GM23338 (cell line): ENCODE data around the gene EMC6. TPM values are rescaled to one million over a fixed set of nuclear protein-coding genes. Genes with fewer than 3 reads are reported as not detected.

Source experiments
- ATAC-seq: fragments of 200-7000 bp; cut with Tn5 transposase; 3 replicates; pipeline ENCODE4 v1.9.1; 2020
- DNase-seq: peaks from one replicate; pipeline ENCODE4 v3.0.0-alpha.2; 2015; ENCODE audit warnings: low spot score
- H2AFZ ChIP-seq: fragments of 200-600 bp; sonication (generic); 2 replicates; pipeline ENCODE4 v1.8.0; 2016; ENCODE audit warnings: antibody characterized with exemption, mild to moderate bottlenecking, moderate library complexity
- H3F3A ChIP-seq: fragments of 200-600 bp; sonication (generic); replicated peaks from 2 replicates; pipeline ENCODE4 v1.8.0; 2017; ENCODE audit warnings: antibody characterized with exemption, mixed run types, low read depth
- H3K27ac ChIP-seq: fragments of 200-600 bp; sonication (generic); 2 replicates; pipeline ENCODE4 v1.6.1; 2016; ENCODE audit warnings: low read depth
- H3K27me3 ChIP-seq: fragments of 200-600 bp; sonication (generic); 2 replicates; pipeline ENCODE4 v1.8.0; 2016; ENCODE audit warnings: mild to moderate bottlenecking, mixed run types, moderate library complexity; ENCODE audit not compliant: insufficient read depth
- H3K36me3 ChIP-seq: fragments of 200-600 bp; sonication (generic); 2 replicates; pipeline ENCODE4 v1.8.0; 2016; ENCODE audit warnings: mild to moderate bottlenecking; ENCODE audit not compliant: insufficient read depth
- H3K4me1 ChIP-seq: fragments of 200-600 bp; sonication (generic); 2 replicates; pipeline ENCODE4 v1.8.0; 2016; ENCODE audit warnings: mild to moderate bottlenecking, moderate library complexity; ENCODE audit not compliant: insufficient read depth
- H3K4me2 ChIP-seq: fragments of 200-600 bp; sonication (generic); 2 replicates; pipeline ENCODE4 v1.7.1; 2017; ENCODE audit warnings: mixed run types
- H3K4me3 ChIP-seq: fragments of 200-600 bp; sonication (generic); 2 replicates; pipeline ENCODE4 v1.6.1; 2016; ENCODE audit warnings: mixed run types
- H3K79me2 ChIP-seq: fragments of 200-600 bp; sonication (generic); replicated peaks from 2 replicates; pipeline ENCODE4 v1.8.0; 2017; ENCODE audit warnings: mild to moderate bottlenecking; ENCODE audit not compliant: insufficient read depth
- H3K9me2 ChIP-seq: fragments of 200-600 bp; sonication (generic); 2 replicates; pipeline ENCODE4 v1.8.0; 2017; ENCODE audit not compliant: insufficient read depth
- H4K20me1 ChIP-seq: fragments of 200-600 bp; sonication (generic); replicated peaks from 2 replicates; pipeline ENCODE4 v1.8.0; 2017; ENCODE audit warnings: mild to moderate bottlenecking; ENCODE audit not compliant: insufficient read depth
- H3K27ac Mint-ChIP-seq: 2 replicates; pipeline ENCODE4 v1.8.0; 2020; ENCODE audit warnings: inconsistent platforms, mild to moderate bottlenecking, moderate library complexity, mixed read lengths
- H3K27me3 Mint-ChIP-seq: 3 replicates; pipeline ENCODE4 v1.8.0; 2022; ENCODE audit warnings: low read depth, mild to moderate bottlenecking, moderate library complexity, mixed read lengths, inconsistent platforms; ENCODE audit not compliant: insufficient read depth, poor library complexity
- H3K36me3 Mint-ChIP-seq: 3 replicates; pipeline ENCODE4 v1.8.0; 2021; ENCODE audit warnings: low read depth, mild to moderate bottlenecking, inconsistent platforms, moderate library complexity, mixed read lengths
- H3K4me1 Mint-ChIP-seq: 3 replicates; pipeline ENCODE4 v1.8.0; 2020; ENCODE audit warnings: mild to moderate bottlenecking, inconsistent platforms, mixed read lengths
- H3K4me3 Mint-ChIP-seq: 3 replicates; pipeline ENCODE4 v1.8.0; 2021; ENCODE audit warnings: moderate library complexity, mild to moderate bottlenecking, inconsistent platforms, mixed read lengths
- H3K9me3 Mint-ChIP-seq: 3 replicates; pipeline ENCODE4 v1.8.0; 2020; ENCODE audit warnings: moderate library complexity, mild to moderate bottlenecking, inconsistent platforms, mixed read lengths
- CREB1 ChIP-seq: fragments of 250-450 bp; sonication (Bioruptor Pico); IDR thresholded peaks from 2 replicates; pipeline ENCODE4 v1.5.0; 2020; ENCODE audit warnings: low read depth, mild to moderate bottlenecking, moderate library complexity
- EZH2 ChIP-seq: fragments of 200-600 bp; sonication (generic); IDR thresholded peaks from one replicate; pipeline ENCODE4 v1.8.0; 2017; ENCODE audit warnings: antibody characterized with exemption, mild to moderate bottlenecking, low read depth; ENCODE audit not compliant: unreplicated experiment
- EZH2phosphoT487 ChIP-seq: fragments of 200-600 bp; sonication (generic); IDR thresholded peaks from one replicate; pipeline ENCODE4 v1.8.1; 2018; ENCODE audit warnings: antibody characterized with exemption; ENCODE audit not compliant: unreplicated experiment
- JUNB ChIP-seq: IDR thresholded peaks from one replicate; pipeline ENCODE4 v1.6.1; 2016; ENCODE audit warnings: antibody characterized with exemption; ENCODE audit not compliant: unreplicated experiment
- NANOG ChIP-seq: IDR thresholded peaks from 2 replicates; pipeline ENCODE4 v1.6.1; 2016; ENCODE audit warnings: antibody characterized with exemption, borderline replicate concordance
- POLR2AphosphoS5 ChIP-seq: IDR thresholded peaks from 2 replicates; pipeline ENCODE4 v1.6.1; 2016; ENCODE audit warnings: antibody characterized with exemption, low read depth
- STAT1 ChIP-seq: IDR thresholded peaks from one replicate; pipeline ENCODE4 v1.6.1; 2016; ENCODE audit warnings: antibody characterized with exemption; ENCODE audit not compliant: unreplicated experiment
- ZNF114 ChIP-seq: fragments of 250-450 bp; sonication (Bioruptor Pico); IDR thresholded peaks from 2 replicates; pipeline ENCODE4 v1.5.0; 2020; ENCODE audit warnings: mild to moderate bottlenecking, moderate library complexity
- ZNF331 ChIP-seq: fragments of 250-450 bp; sonication (Bioruptor Pico); IDR thresholded peaks from 2 replicates; pipeline ENCODE4 v1.5.0; 2020; ENCODE audit warnings: low read depth, mild to moderate bottlenecking, moderate library complexity
- polyA plus RNA-seq: library from polyadenylated mRNA; unstranded; fragments of >200 nt; fragmentation: Nextera tagmentation; extraction: Ambion mirVana; gene quantifications from 2 replicates; pipeline ENCODE4 v1.2.1, GENCODE V29; 2016
- total RNA-seq: library from RNA; depleted of rRNA; stranded (reverse); fragments of >200 nt; shearing (Covaris generic); gene quantifications from 2 replicates; pipeline ENCODE4 v1.2.3, GENCODE V29; 2014
- TF ChIP-seq, protein P1 (sequence below): IDR thresholded peaks from 2 replicates; pipeline ENCODE4 v1.6.1; 2016; ENCODE audit warnings: antibody characterized with exemption
- TF ChIP-seq, protein P2 (sequence below), 2 experiments: fragments of 200-600 bp in 1 of 2; sonication (generic) in 1 of 2; conservative IDR thresholded peaks; 2 replicates each; pipeline versions ENCODE4 v1.5.1 to v1.6.1; 2016 to 2017; ENCODE audit warnings: antibody characterized with exemption in 2 of 2, low read depth in 2 of 2, mild to moderate bottlenecking in 2 of 2, moderate library complexity in 1 of 2
- TF ChIP-seq, protein P3 (sequence below): fragments of 250-450 bp; sonication (Bioruptor Pico); IDR thresholded peaks from 2 replicates; pipeline ENCODE4 v1.5.0; 2020; ENCODE audit warnings: mild to moderate bottlenecking, moderate library complexity

EMC6 gene
- total and polyA plus RNA-seq, 2 experiments from 2014 or later = 48.0 to 230 TPM

DNA sequence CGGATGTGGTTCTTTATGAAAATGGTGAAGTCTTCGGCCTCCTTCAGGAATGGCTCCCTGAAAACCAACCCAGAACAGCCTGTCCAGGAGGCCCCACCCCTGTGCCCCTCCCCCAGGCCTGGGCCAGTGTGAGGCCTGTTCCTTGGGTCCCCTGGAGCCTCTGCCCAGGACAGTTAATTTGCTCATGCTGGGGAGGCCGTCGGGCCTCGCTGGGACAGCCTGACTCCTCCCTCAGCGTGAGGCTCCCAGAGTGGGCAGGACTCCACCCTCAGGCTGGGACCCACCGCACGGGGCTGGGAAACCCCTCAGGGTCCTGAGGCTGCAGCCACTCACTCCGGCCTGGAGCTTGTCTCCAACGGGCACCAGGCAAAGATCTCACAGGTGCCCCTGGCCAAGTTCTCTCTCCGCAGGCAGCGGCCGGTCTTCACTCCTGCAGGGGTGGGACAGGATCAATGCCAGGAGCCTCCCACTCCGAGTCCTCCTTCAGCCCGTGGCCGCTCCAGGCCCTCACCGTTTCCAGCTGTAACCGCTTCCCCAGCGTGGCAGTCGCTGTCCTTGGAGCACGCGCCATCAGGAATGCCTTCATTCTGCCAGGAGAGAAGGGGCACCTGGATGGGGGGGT lies 21.6 kb downstream of the EMC6 start:
- H3K27ac ChIP-seq = no peak overlapping the region
- H3K27ac Mint-ChIP-seq = no peak overlapping the region
- no peaks in the 10 kb centered on the region for H3K9me2 ChIP-seq
- ATAC-seq (no peak; the same call in 2 of the 3 replicates), DNase-seq (no peak)
- H3K9me3 Mint-ChIP-seq = no peaks in the 10 kb centered on the region
- no peak overlapping the region for H2AFZ ChIP-seq
- no peaks in the 10 kb centered on the region for H3K36me3 Mint-ChIP-seq
- no peak overlapping the region for H3K4me3 ChIP-seq
- H3F3A ChIP-seq = peaks cover 6% of the 10 kb centered on the region
- peaks cover 12% of the 10 kb centered on the region; the same call in 1 of the 2 replicates for H3K4me1 ChIP-seq
- no peak overlapping the region for H3K4me2 ChIP-seq
- H3K27me3 Mint-ChIP-seq = peaks cover 11% of the 10 kb centered on the region
- no peaks in the 10 kb centered on the region for H3K36me3 ChIP-seq
- TF ChIP-seq ZNF114 (CRISPR knock-in tag) = no peak
- TF ChIP-seq STAT1 = no peak
- TF ChIP-seq ZNF331 (CRISPR knock-in tag) = no peak
- no peak for TF ChIP-seq CREB1 (CRISPR knock-in tag)
- TF ChIP-seq EZH2 = no peak
- no peak for TF ChIP-seq JUNB
- no peak for TF ChIP-seq EZH2phosphoT487
- TF ChIP-seq, protein P1, sequence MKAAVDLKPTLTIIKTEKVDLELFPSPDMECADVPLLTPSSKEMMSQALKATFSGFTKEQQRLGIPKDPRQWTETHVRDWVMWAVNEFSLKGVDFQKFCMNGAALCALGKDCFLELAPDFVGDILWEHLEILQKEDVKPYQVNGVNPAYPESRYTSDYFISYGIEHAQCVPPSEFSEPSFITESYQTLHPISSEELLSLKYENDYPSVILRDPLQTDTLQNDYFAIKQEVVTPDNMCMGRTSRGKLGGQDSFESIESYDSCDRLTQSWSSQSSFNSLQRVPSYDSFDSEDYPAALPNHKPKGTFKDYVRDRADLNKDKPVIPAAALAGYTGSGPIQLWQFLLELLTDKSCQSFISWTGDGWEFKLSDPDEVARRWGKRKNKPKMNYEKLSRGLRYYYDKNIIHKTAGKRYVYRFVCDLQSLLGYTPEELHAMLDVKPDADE = no peak
- TF ChIP-seq, protein P2, sequence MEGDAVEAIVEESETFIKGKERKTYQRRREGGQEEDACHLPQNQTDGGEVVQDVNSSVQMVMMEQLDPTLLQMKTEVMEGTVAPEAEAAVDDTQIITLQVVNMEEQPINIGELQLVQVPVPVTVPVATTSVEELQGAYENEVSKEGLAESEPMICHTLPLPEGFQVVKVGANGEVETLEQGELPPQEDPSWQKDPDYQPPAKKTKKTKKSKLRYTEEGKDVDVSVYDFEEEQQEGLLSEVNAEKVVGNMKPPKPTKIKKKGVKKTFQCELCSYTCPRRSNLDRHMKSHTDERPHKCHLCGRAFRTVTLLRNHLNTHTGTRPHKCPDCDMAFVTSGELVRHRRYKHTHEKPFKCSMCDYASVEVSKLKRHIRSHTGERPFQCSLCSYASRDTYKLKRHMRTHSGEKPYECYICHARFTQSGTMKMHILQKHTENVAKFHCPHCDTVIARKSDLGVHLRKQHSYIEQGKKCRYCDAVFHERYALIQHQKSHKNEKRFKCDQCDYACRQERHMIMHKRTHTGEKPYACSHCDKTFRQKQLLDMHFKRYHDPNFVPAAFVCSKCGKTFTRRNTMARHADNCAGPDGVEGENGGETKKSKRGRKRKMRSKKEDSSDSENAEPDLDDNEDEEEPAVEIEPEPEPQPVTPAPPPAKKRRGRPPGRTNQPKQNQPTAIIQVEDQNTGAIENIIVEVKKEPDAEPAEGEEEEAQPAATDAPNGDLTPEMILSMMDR (conservative IDR thresholded peaks at IDR 0.05; ENCODE audit: low read depth in 2 of 2) = no peak
- TF ChIP-seq NANOG = no peak
- no peak for TF ChIP-seq POLR2AphosphoS5
- TF ChIP-seq, protein P3, sequence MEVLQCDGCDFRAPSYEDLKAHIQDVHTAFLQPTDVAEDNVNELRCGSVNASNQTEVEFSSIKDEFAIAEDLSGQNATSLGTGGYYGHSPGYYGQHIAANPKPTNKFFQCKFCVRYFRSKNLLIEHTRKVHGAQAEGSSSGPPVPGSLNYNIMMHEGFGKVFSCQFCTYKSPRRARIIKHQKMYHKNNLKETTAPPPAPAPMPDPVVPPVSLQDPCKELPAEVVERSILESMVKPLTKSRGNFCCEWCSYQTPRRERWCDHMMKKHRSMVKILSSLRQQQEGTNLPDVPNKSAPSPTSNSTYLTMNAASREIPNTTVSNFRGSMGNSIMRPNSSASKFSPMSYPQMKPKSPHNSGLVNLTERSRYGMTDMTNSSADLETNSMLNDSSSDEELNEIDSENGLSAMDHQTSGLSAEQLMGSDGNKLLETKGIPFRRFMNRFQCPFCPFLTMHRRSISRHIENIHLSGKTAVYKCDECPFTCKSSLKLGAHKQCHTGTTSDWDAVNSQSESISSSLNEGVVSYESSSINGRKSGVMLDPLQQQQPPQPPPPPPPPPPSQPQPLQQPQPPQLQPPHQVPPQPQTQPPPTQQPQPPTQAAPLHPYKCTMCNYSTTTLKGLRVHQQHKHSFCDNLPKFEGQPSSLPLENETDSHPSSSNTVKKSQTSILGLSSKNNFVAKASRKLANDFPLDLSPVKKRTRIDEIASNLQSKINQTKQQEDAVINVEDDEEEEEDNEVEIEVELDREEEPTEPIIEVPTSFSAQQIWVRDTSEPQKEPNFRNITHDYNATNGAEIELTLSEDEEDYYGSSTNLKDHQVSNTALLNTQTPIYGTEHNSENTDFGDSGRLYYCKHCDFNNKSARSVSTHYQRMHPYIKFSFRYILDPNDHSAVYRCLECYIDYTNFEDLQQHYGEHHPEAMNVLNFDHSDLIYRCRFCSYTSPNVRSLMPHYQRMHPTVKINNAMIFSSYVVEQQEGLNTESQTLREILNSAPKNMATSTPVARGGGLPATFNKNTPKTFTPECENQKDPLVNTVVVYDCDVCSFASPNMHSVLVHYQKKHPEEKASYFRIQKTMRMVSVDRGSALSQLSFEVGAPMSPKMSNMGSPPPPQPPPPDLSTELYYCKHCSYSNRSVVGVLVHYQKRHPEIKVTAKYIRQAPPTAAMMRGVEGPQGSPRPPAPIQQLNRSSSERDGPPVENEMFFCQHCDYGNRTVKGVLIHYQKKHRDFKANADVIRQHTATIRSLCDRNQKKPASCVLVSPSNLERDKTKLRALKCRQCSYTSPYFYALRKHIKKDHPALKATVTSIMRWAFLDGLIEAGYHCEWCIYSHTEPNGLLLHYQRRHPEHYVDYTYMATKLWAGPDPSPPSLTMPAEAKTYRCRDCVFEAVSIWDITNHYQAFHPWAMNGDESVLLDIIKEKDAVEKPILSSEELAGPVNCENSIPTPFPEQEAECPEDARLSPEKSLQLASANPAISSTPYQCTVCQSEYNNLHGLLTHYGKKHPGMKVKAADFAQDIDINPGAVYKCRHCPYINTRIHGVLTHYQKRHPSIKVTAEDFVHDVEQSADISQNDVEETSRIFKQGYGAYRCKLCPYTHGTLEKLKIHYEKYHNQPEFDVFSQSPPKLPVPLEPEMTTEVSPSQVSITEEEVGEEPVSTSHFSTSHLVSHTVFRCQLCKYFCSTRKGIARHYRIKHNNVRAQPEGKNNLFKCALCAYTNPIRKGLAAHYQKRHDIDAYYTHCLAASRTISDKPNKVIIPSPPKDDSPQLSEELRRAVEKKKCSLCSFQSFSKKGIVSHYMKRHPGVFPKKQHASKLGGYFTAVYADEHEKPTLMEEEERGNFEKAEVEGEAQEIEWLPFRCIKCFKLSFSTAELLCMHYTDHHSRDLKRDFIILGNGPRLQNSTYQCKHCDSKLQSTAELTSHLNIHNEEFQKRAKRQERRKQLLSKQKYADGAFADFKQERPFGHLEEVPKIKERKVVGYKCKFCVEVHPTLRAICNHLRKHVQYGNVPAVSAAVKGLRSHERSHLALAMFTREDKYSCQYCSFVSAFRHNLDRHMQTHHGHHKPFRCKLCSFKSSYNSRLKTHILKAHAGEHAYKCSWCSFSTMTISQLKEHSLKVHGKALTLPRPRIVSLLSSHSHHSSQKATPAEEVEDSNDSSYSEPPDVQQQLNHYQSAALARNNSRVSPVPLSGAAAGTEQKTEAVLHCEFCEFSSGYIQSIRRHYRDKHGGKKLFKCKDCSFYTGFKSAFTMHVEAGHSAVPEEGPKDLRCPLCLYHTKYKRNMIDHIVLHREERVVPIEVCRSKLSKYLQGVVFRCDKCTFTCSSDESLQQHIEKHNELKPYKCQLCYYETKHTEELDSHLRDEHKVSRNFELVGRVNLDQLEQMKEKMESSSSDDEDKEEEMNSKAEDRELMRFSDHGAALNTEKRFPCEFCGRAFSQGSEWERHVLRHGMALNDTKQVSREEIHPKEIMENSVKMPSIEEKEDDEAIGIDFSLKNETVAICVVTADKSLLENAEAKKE = no peak
- no peaks in the 10 kb centered on the region for H3K79me2 ChIP-seq
- H4K20me1 ChIP-seq = no peaks in the 10 kb centered on the region
- peaks cover 17% of the 10 kb centered on the region for H3K4me1 Mint-ChIP-seq
- no peak overlapping the region for H3K4me3 Mint-ChIP-seq
- H3K27me3 ChIP-seq = peaks cover 9% of the 10 kb centered on the region
